GM23338 (cell line): ENCODE results near the gene STAT1. TPM values are rescaled to one million over a fixed set of nuclear protein-coding genes. Genes with fewer than 3 reads are reported as not detected.

ENCODE experiments used
- ATAC-seq: fragments of 200-7000 bp; cut with Tn5 transposase; 3 replicates; pipeline ENCODE4 v1.9.1; 2020
- DNase-seq: peaks from one replicate; pipeline ENCODE4 v3.0.0-alpha.2; 2015; ENCODE audit warnings: low spot score
- H2AFZ ChIP-seq: fragments of 200-600 bp; sonication (generic); 2 replicates; pipeline ENCODE4 v1.8.0; 2016; ENCODE audit warnings: antibody characterized with exemption, mild to moderate bottlenecking, moderate library complexity
- H3F3A ChIP-seq: fragments of 200-600 bp; sonication (generic); replicated peaks from 2 replicates; pipeline ENCODE4 v1.8.0; 2017; ENCODE audit warnings: antibody characterized with exemption, mixed run types, low read depth
- H3K27ac ChIP-seq: fragments of 200-600 bp; sonication (generic); 2 replicates; pipeline ENCODE4 v1.6.1; 2016; ENCODE audit warnings: low read depth
- H3K27me3 ChIP-seq: fragments of 200-600 bp; sonication (generic); 2 replicates; pipeline ENCODE4 v1.8.0; 2016; ENCODE audit warnings: mild to moderate bottlenecking, mixed run types, moderate library complexity; ENCODE audit not compliant: insufficient read depth
- H3K36me3 ChIP-seq: fragments of 200-600 bp; sonication (generic); 2 replicates; pipeline ENCODE4 v1.8.0; 2016; ENCODE audit warnings: mild to moderate bottlenecking; ENCODE audit not compliant: insufficient read depth
- H3K4me1 ChIP-seq: fragments of 200-600 bp; sonication (generic); 2 replicates; pipeline ENCODE4 v1.8.0; 2016; ENCODE audit warnings: mild to moderate bottlenecking, moderate library complexity; ENCODE audit not compliant: insufficient read depth
- H3K4me2 ChIP-seq: fragments of 200-600 bp; sonication (generic); 2 replicates; pipeline ENCODE4 v1.7.1; 2017; ENCODE audit warnings: mixed run types
- H3K4me3 ChIP-seq: fragments of 200-600 bp; sonication (generic); 2 replicates; pipeline ENCODE4 v1.6.1; 2016; ENCODE audit warnings: mixed run types
- H3K79me2 ChIP-seq: fragments of 200-600 bp; sonication (generic); replicated peaks from 2 replicates; pipeline ENCODE4 v1.8.0; 2017; ENCODE audit warnings: mild to moderate bottlenecking; ENCODE audit not compliant: insufficient read depth
- H3K9me2 ChIP-seq: fragments of 200-600 bp; sonication (generic); 2 replicates; pipeline ENCODE4 v1.8.0; 2017; ENCODE audit not compliant: insufficient read depth
- H4K20me1 ChIP-seq: fragments of 200-600 bp; sonication (generic); replicated peaks from 2 replicates; pipeline ENCODE4 v1.8.0; 2017; ENCODE audit warnings: mild to moderate bottlenecking; ENCODE audit not compliant: insufficient read depth
- H3K27ac Mint-ChIP-seq: 2 replicates; pipeline ENCODE4 v1.8.0; 2020; ENCODE audit warnings: inconsistent platforms, mild to moderate bottlenecking, moderate library complexity, mixed read lengths
- H3K27me3 Mint-ChIP-seq: 3 replicates; pipeline ENCODE4 v1.8.0; 2022; ENCODE audit warnings: low read depth, mild to moderate bottlenecking, moderate library complexity, mixed read lengths, inconsistent platforms; ENCODE audit not compliant: insufficient read depth, poor library complexity
- H3K36me3 Mint-ChIP-seq: 3 replicates; pipeline ENCODE4 v1.8.0; 2021; ENCODE audit warnings: low read depth, mild to moderate bottlenecking, inconsistent platforms, moderate library complexity, mixed read lengths
- H3K4me1 Mint-ChIP-seq: 3 replicates; pipeline ENCODE4 v1.8.0; 2020; ENCODE audit warnings: mild to moderate bottlenecking, inconsistent platforms, mixed read lengths
- H3K4me3 Mint-ChIP-seq: 3 replicates; pipeline ENCODE4 v1.8.0; 2021; ENCODE audit warnings: moderate library complexity, mild to moderate bottlenecking, inconsistent platforms, mixed read lengths
- H3K9me3 Mint-ChIP-seq: 3 replicates; pipeline ENCODE4 v1.8.0; 2020; ENCODE audit warnings: moderate library complexity, mild to moderate bottlenecking, inconsistent platforms, mixed read lengths
- CTCF ChIP-seq, 2 experiments: fragments of 200-600 bp in 1 of 2; sonication (generic) in 1 of 2; conservative IDR thresholded peaks; 2 replicates each; pipeline versions ENCODE4 v1.5.1 to v1.6.1; 2016 to 2017; ENCODE audit warnings: antibody characterized with exemption in 2 of 2, low read depth in 2 of 2, mild to moderate bottlenecking in 2 of 2, moderate library complexity in 1 of 2
- ETS1 ChIP-seq: IDR thresholded peaks from 2 replicates; pipeline ENCODE4 v1.6.1; 2016; ENCODE audit warnings: antibody characterized with exemption
- EZH2 ChIP-seq: fragments of 200-600 bp; sonication (generic); IDR thresholded peaks from one replicate; pipeline ENCODE4 v1.8.0; 2017; ENCODE audit warnings: antibody characterized with exemption, mild to moderate bottlenecking, low read depth; ENCODE audit not compliant: unreplicated experiment
- EZH2phosphoT487 ChIP-seq: fragments of 200-600 bp; sonication (generic); IDR thresholded peaks from one replicate; pipeline ENCODE4 v1.8.1; 2018; ENCODE audit warnings: antibody characterized with exemption; ENCODE audit not compliant: unreplicated experiment
- POLR2AphosphoS5 ChIP-seq: IDR thresholded peaks from 2 replicates; pipeline ENCODE4 v1.6.1; 2016; ENCODE audit warnings: antibody characterized with exemption, low read depth
- REST ChIP-seq: IDR thresholded peaks from one replicate; pipeline ENCODE4 v1.6.1; 2018; ENCODE audit warnings: antibody characterized with exemption; ENCODE audit not compliant: unreplicated experiment
- STAT1 ChIP-seq: IDR thresholded peaks from one replicate; pipeline ENCODE4 v1.6.1; 2016; ENCODE audit warnings: antibody characterized with exemption; ENCODE audit not compliant: unreplicated experiment
- ZNF114 ChIP-seq: fragments of 250-450 bp; sonication (Bioruptor Pico); IDR thresholded peaks from 2 replicates; pipeline ENCODE4 v1.5.0; 2020; ENCODE audit warnings: mild to moderate bottlenecking, moderate library complexity
- ZNF331 ChIP-seq: fragments of 250-450 bp; sonication (Bioruptor Pico); IDR thresholded peaks from 2 replicates; pipeline ENCODE4 v1.5.0; 2020; ENCODE audit warnings: low read depth, mild to moderate bottlenecking, moderate library complexity
- polyA plus RNA-seq: library from polyadenylated mRNA; unstranded; fragments of >200 nt; fragmentation: Nextera tagmentation; extraction: Ambion mirVana; gene quantifications from 2 replicates; pipeline ENCODE4 v1.2.1, GENCODE V29; 2016
- total RNA-seq: library from RNA; depleted of rRNA; stranded (reverse); fragments of >200 nt; shearing (Covaris generic); gene quantifications from 2 replicates; pipeline ENCODE4 v1.2.3, GENCODE V29; 2014

STAT1 gene
- total and polyA plus RNA-seq, 2 experiments from 2014 or later: 15.1 to 47.4 TPM

- TF ChIP-seq REST (no peak), ZNF114 (CRISPR knock-in tag) (no peak)
These were observed 1.3 kb upstream of the STAT1 start (continued) for GRCh38 chr2:191015239-191015638.

GRCh38 chr2:191014653-191015020 is 666 bp upstream of the STAT1 start:
- Mint-ChIP-seq H3K27me3 (no peaks in the 10 kb centered on the region), H3K4me1 (no peaks in the 10 kb centered on the region), H3K36me3 (no peaks in the 10 kb centered on the region), H3K9me3 (no peaks in the 10 kb centered on the region), H3K27ac (no peak overlapping the region), H3K4me3 (no peak overlapping the region)
- TF ChIP-seq ZNF331: no peak
- no peak for TF ChIP-seq EZH2phosphoT487
- no peak for TF ChIP-seq STAT1
- TF ChIP-seq CTCF (conservative IDR thresholded peaks at IDR 0.05; ENCODE audit: low read depth in 2 of 2): no peak
- no peak for TF ChIP-seq EZH2
- no peak for TF ChIP-seq POLR2AphosphoS5
- TF ChIP-seq REST: no peak
- TF ChIP-seq ETS1: no peak
- TF ChIP-seq ZNF114 (CRISPR knock-in tag): no peak
- H3K27ac ChIP-seq: peak overlapping the region; percentile 63
- H3K4me1 ChIP-seq: peaks cover 16% of the 10 kb centered on the region
- peak overlapping the region; percentile 85 for H3K4me2 ChIP-seq
- peaks cover 34% of the 10 kb centered on the region for H3K27me3 ChIP-seq
- H3K36me3 ChIP-seq: no peaks in the 10 kb centered on the region
- peaks cover 5% of the 10 kb centered on the region; the same call in 1 of the 2 replicates for H3F3A ChIP-seq
- H3K9me2 ChIP-seq: no peaks in the 10 kb centered on the region; the same call in 1 of the 2 replicates
- H3K4me3 ChIP-seq: peak overlapping the region; percentile 74
- peak overlapping the region; percentile 64 for H2AFZ ChIP-seq
- peaks cover 19% of the 10 kb centered on the region for H3K79me2 ChIP-seq
- ATAC-seq: peak; percentile 5; the same call in 2 of the 3 replicates
- no peak for DNase-seq
- H4K20me1 ChIP-seq: no peaks in the 10 kb centered on the region; the same call in none of the 2 replicates
